AG04449 (cell line): ENCODE measurements around the gene ST3GAL2.
"Not testable (repeated sequence)": the region's sequence is repeated elsewhere in the genome, so short reads cannot be mapped to it uniquely, and the experiment has no call there.

ENCODE experiments used
- CTCF ChIA-PET: fragments of 350-600 bp; formaldehyde crosslinking; extraction: SDS; loops from one replicate; lab custom pipeline; 2021; ENCODE audit warnings: antibody characterized with exemption; lab: Yijun Ruan, JAX
- POLR2A ChIA-PET: fragments of 400-600, 350-600 bp; formaldehyde crosslinking; extraction: SDS; loops from one replicate; lab custom pipeline; 2020; ENCODE audit warnings: antibody characterized with exemption, inconsistent platforms; lab: Yijun Ruan, JAX
- DNase-seq: peaks from one replicate; pipeline ENCODE4 v3.0.0-alpha.2; 2010; ENCODE audit warnings: low read depth, low spot score
- H3K4me3 ChIP-seq: 2 replicates; pipeline ENCODE4 v1.5.1; 2011; ENCODE audit warnings: low read depth, mild to moderate bottlenecking, control low read depth, low read length
- TF ChIP-seq, protein P1 (sequence below): IDR thresholded peaks from one replicate; pipeline ENCODE4 v1.5.1; 2011; ENCODE audit warnings: mild to moderate bottlenecking, moderate library complexity, low read length, control low read depth, inconsistent platforms; ENCODE audit not compliant: insufficient read depth; ENCODE audit errors: missing control alignments

ST3GAL2 gene

DNA sequence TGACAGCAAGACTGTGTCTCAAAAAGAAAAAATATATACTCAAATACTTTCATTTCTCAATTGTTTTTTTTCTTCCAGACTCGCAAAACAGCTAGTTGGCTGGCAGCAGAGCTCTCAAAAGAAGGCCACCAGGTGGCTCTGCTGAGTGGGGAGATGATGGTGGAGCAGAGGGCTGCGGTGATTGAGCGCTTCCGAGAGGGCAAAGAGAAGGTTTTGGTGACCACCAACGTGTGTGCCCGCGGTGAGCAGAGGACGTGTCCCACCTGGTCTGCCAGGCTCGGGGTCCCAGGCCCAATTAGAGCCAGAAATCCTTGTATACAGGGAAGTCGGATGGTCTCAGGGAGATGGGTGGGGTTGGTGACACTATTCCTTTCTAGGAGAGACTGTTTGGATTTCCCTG lies 68.8 kb downstream of the ST3GAL2 start:
- CTCF ChIA-PET, result interaction anchor here (0.8 to 4.1 kb wide), 13 partner anchors 9 to 283 kb away, joined by 3 to 62 read pairs (median 4); partner anchors contain the start of gene FCSK
- H3K4me3 ChIP-seq, DNase-seq, POLR2A ChIA-PET: not testable (repeated sequence)
- TF ChIP-seq, protein P1, sequence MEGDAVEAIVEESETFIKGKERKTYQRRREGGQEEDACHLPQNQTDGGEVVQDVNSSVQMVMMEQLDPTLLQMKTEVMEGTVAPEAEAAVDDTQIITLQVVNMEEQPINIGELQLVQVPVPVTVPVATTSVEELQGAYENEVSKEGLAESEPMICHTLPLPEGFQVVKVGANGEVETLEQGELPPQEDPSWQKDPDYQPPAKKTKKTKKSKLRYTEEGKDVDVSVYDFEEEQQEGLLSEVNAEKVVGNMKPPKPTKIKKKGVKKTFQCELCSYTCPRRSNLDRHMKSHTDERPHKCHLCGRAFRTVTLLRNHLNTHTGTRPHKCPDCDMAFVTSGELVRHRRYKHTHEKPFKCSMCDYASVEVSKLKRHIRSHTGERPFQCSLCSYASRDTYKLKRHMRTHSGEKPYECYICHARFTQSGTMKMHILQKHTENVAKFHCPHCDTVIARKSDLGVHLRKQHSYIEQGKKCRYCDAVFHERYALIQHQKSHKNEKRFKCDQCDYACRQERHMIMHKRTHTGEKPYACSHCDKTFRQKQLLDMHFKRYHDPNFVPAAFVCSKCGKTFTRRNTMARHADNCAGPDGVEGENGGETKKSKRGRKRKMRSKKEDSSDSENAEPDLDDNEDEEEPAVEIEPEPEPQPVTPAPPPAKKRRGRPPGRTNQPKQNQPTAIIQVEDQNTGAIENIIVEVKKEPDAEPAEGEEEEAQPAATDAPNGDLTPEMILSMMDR, result peak; percentile 39

DNA sequence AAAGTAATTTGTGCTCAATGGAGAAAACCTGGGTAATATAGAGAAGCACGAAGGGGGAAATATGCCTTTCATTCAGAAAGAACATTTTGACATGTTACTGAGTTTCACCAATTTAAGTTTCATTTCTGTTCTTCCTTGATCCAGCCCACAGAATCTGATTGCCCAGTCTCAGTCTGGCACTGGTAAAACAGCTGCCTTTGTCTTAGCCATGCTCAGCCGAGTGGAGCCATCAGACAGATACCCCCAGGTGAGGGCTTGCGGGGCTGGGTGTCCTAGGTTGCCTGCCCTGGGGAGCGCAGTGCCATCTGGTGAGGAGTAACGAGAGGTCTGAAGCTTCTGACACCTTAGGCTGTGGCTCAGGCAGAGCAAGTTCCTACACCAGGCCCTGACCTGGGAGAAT lies 74.5 kb downstream of the ST3GAL2 start:
- TF ChIP-seq, protein P1, result no peak
- ChIA-PET CTCF (interaction anchor here (1.4 to 1.7 kb wide), 2 partner anchors 9 to 291 kb away, joined by 4 read pairs; no protein-coding TSS in a partner anchor), POLR2A (no interaction called here)
- no peak for DNase-seq
- H3K4me3 ChIP-seq, result no peak overlapping the region

DNA sequence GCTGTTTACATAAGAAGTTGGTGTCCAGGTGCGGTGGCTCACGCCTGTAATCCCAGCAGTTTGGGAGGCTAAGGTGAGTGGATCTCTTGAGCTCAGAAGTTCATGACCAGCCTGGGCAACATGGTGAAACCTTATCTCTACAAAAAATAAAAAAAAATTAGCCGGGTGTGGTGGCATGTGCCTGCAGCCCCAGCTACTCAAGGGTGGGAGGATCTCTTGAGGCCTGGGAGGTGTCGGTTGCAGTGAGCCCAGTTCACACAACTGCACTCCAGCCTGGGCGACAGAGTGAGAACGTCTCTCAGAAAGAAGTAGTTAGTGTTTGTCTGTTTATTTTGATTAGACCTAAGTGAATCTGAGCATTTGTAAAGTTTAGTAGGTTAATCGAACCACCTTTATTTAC lies 79.3 kb downstream of the ST3GAL2 start:
- DNase-seq, result no peak
- H3K4me3 ChIP-seq, result no peak overlapping the region
- ChIA-PET CTCF (interaction anchor here (1.2 to 5.5 kb wide), 4 partner anchors 9 to 170 kb away, joined by 3 to 29 read pairs (median 6); partner anchors contain the start of gene DDX19A), POLR2A (no interaction called here)
- TF ChIP-seq, protein P1, result no peak

DNA sequence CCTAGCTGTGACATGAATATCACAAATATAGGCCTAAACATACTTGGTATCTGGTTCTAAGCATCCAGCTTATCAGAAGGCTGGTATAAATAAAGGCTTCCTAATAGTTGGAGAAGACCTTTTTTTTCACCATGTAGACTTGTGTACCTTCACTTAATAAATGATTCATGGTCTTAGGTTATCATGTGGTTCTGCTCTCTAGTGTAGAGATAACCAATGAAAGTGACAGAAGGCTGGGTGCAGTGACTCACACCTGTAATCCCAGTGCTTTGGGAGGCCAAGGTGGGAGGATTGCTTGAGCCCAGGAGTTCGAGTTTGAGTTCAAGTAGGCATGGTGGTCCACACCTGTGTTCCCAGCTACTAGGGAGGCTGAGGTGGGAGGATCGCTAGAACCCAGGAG lies 89.1 kb downstream of the ST3GAL2 start:
- TF ChIP-seq, protein P1, result no peak
- ChIA-PET POLR2A (no interaction called here), CTCF (no interaction called here)
- no peak overlapping the region for H3K4me3 ChIP-seq
- no peak for DNase-seq

DNA sequence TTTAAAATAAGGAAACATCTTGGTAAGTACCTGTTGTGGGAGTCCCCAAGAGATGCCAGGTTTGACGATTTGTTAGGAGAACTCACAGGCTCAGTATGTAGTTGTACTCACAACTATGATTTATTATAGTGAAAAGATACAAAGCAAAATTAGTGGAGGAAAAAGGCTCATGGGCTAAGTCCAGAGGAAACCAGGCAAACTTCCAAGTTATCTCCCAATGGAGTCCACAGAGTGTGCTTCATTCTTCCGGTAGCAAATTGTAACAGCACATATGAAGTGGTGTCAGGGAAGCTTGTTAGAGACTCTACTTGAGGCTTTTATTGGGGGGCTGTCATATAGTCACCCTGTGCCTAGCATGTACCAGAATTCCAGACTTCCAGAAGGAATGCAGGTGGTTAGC lies 89.9 kb downstream of the ST3GAL2 start:
- TF ChIP-seq, protein P1, result no peak
- H3K4me3 ChIP-seq, result no peak overlapping the region
- no peak for DNase-seq
- ChIA-PET POLR2A (no interaction called here), CTCF (no interaction called here)

DNA sequence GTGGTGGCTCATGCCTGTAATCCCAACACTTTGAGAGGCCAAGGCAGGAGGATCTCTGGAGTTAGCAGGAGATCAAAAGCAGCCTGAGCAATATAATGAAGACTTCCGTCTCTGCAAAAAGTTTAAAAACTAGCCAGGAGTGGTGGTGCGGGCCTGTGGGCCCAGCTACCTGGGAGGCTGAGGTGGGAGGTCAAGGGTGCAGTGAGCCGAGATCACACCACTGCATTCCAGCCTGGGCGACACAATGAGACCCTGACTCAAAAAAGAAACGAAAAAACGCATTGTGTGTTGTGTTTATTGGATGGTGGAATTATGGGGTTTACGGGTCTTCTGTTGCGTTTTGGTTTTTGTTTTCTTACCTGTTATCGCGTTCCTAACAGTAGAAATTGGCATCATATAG lies 93.1 kb downstream of the ST3GAL2 start:
- DNase-seq, result no peak
- TF ChIP-seq, protein P1, result no peak
- POLR2A ChIA-PET, result interaction anchor here (1.5 to 1.7 kb wide), 2 partner anchors 34 to 177 kb away, joined by 5 to 6 read pairs; partner anchors contain the start of gene COG4
- peak overlapping the region; percentile 97 for H3K4me3 ChIP-seq
- CTCF ChIA-PET, result interaction anchor here (1.5 to 2.7 kb wide), 2 partner anchors 14 to 15 kb away, joined by 6 to 10 read pairs; no protein-coding TSS in a partner anchor
